Fibroblast of villous mesenchyme (primary cell): Measurements from ENCODE around the gene DNER. TPM values are rescaled to one million over a fixed set of nuclear protein-coding genes. Genes with fewer than 3 reads are reported as not detected.

Experiments
- DNase-seq: peaks from one replicate; pipeline ENCODE4 v3.0.0-alpha.2; 2010; ENCODE audit warnings: low read depth
- H3K4me3 ChIP-seq: 2 replicates; pipeline ENCODE4 v1.5.1; 2011; ENCODE audit warnings: low read depth, mild to moderate bottlenecking, low read length
- small RNA-seq: library from RNA; depleted of rRNA; stranded (forward); fragments of <200 nt; gene quantifications from one replicate; pipeline ENCODE3, GENCODE V24; 2012
- total RNA-seq: library from RNA; depleted of rRNA; stranded (reverse); fragments of >200 nt; gene quantifications from 2 replicates; pipeline ENCODE4 v1.2.3, GENCODE V29; 2012
- TF ChIP-seq, protein P1 (sequence below): IDR thresholded peaks from 2 replicates; pipeline ENCODE4 v1.5.1; 2012; ENCODE audit warnings: low read depth, mild to moderate bottlenecking, low read length; ENCODE audit not compliant: insufficient read depth

The DNER gene
- total RNA-seq, 1 donor = 0.86 TPM

- no peak for DNase-seq
Observed at GRCh38 chr2:229314117-229314516, 400.2 kb downstream of the DNER start.

GRCh38 chr2:229313591-229313990, 400.8 kb downstream of the DNER start:
- DNase-seq = peak; percentile 20
- no peak overlapping the region for H3K4me3 ChIP-seq
- TF ChIP-seq, protein P1, sequence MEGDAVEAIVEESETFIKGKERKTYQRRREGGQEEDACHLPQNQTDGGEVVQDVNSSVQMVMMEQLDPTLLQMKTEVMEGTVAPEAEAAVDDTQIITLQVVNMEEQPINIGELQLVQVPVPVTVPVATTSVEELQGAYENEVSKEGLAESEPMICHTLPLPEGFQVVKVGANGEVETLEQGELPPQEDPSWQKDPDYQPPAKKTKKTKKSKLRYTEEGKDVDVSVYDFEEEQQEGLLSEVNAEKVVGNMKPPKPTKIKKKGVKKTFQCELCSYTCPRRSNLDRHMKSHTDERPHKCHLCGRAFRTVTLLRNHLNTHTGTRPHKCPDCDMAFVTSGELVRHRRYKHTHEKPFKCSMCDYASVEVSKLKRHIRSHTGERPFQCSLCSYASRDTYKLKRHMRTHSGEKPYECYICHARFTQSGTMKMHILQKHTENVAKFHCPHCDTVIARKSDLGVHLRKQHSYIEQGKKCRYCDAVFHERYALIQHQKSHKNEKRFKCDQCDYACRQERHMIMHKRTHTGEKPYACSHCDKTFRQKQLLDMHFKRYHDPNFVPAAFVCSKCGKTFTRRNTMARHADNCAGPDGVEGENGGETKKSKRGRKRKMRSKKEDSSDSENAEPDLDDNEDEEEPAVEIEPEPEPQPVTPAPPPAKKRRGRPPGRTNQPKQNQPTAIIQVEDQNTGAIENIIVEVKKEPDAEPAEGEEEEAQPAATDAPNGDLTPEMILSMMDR = no peak

More at GRCh38 chr2:229314117-229314516, 400.2 kb downstream of the DNER start:
- no peak overlapping the region for H3K4me3 ChIP-seq
- TF ChIP-seq, protein P1 = no peak

Small RNA genes lying within 50 kb of the gene (small RNA-seq; reads per million reads assigned to genes)
- gene RNU7-9P = not detected

Other genes starting within 250 kb of the DNER start
- 235 and 335 TPM in 2 replicates for gene TRIP12, start 207.5 kb upstream of the DNER start, total RNA-seq
- 3.5 and 3.9 TPM in 2 replicates for gene FBXO36, start 207.9 kb upstream of the DNER start, total RNA-seq